Neural cell (in vitro differentiated cells): ENCODE measurements around the gene ANGPTL2. TPM values are rescaled to one million over a fixed set of nuclear protein-coding genes. Genes with fewer than 3 reads are reported as not detected.

Source experiments
- H2AFZ ChIP-seq: fragments of 200-600, 300-800 bp; sonication (generic), shearing (Covaris generic); 2 replicates; pipeline ENCODE4 v1.6.0; 2014; ENCODE audit warnings: low read depth, mild to moderate bottlenecking, antibody characterized with exemption, low read length, moderate library complexity
- H3F3A ChIP-seq: fragments of 200-600 bp; shearing (Covaris generic); 2 replicates; pipeline ENCODE4 v1.6.1; 2016; ENCODE audit warnings: mild to moderate bottlenecking, moderate library complexity, mixed read lengths, antibody characterized with exemption, low read length; ENCODE audit not compliant: insufficient read depth, poor library complexity, severe bottlenecking
- H3K27ac ChIP-seq: fragments of 200-600, 300-800 bp; sonication (generic), shearing (Covaris generic); 2 replicates; pipeline ENCODE4 v1.5.1; 2014; ENCODE audit warnings: mild to moderate bottlenecking, low read length, moderate library complexity
- H3K27me3 ChIP-seq: fragments of 300-800, 200-600 bp; sonication (generic), shearing (Covaris generic); 2 replicates; pipeline ENCODE4 v1.6.0; 2014; ENCODE audit warnings: mild to moderate bottlenecking, low read depth, low read length, moderate library complexity; ENCODE audit not compliant: insufficient read depth
- H3K36me3 ChIP-seq: fragments of 300-800, 200-600 bp; sonication (generic), shearing (Covaris generic); 2 replicates; pipeline ENCODE4 v1.5.1; 2014; ENCODE audit warnings: mild to moderate bottlenecking, antibody characterized with exemption, low read length, moderate library complexity; ENCODE audit not compliant: insufficient read depth
- H3K4me2 ChIP-seq: fragments of 300-800, 200-600 bp; sonication (generic), shearing (Covaris generic); 2 replicates; pipeline ENCODE4 v1.6.0; 2014; ENCODE audit warnings: mild to moderate bottlenecking, low read length
- H3K4me3 ChIP-seq: fragments of 300-800, 200-600 bp; sonication (generic), shearing (Covaris generic); 2 replicates; pipeline ENCODE4 v1.5.1; 2014; ENCODE audit warnings: mild to moderate bottlenecking, low read length, moderate library complexity
- H3K79me2 ChIP-seq: fragments of 200-600 bp; shearing (Covaris generic); replicated peaks from 2 replicates; pipeline ENCODE4 v1.6.0; 2014; ENCODE audit warnings: mild to moderate bottlenecking, low read length, moderate library complexity; ENCODE audit not compliant: insufficient read depth
- H3K9ac ChIP-seq: fragments of 300-800, 200-600 bp; sonication (generic), shearing (Covaris generic); 2 replicates; pipeline ENCODE4 v1.6.1; 2016; ENCODE audit warnings: mild to moderate bottlenecking, low read length, mixed read lengths
- H3K9me2 ChIP-seq: fragments of 200-600 bp; shearing (Covaris generic); 2 replicates; pipeline ENCODE4 v1.6.1; 2016; ENCODE audit warnings: mild to moderate bottlenecking, low read length, mixed read lengths; ENCODE audit not compliant: insufficient read depth
- H3K9me3 ChIP-seq: fragments of 200-600, 300-800 bp; sonication (generic), shearing (Covaris generic); 2 replicates; pipeline ENCODE4 v1.6.1; 2016; ENCODE audit warnings: mild to moderate bottlenecking, mixed run types, low read length, moderate library complexity, mixed read lengths
- H4K20me1 ChIP-seq: fragments of 200-600 bp; shearing (Covaris generic); 2 replicates; pipeline ENCODE4 v1.6.1; 2016; ENCODE audit warnings: mild to moderate bottlenecking, mixed run types; ENCODE audit not compliant: insufficient read depth
- EP300 ChIP-seq: fragments of 450-650 bp; conservative IDR thresholded peaks from 2 replicates; pipeline ENCODE4 v1.6.1; 2014; ENCODE audit warnings: antibody characterized with exemption, mild to moderate bottlenecking, moderate library complexity; ENCODE audit not compliant: poor library complexity, severe bottlenecking
- EZH2 ChIP-seq: fragments of 200-600, 300-800 bp; shearing (Covaris generic), sonication (generic); IDR thresholded peaks from 2 replicates; pipeline ENCODE4 v1.6.1; 2014; ENCODE audit warnings: antibody characterized with exemption, low read length, borderline replicate concordance, mild to moderate bottlenecking; ENCODE audit not compliant: insufficient read depth, poor library complexity, severe bottlenecking
- MXI1 ChIP-seq: fragments of 450-650 bp; conservative IDR thresholded peaks from 2 replicates; pipeline ENCODE4 v1.6.1; 2014; ENCODE audit warnings: antibody characterized with exemption, mild to moderate bottlenecking; ENCODE audit not compliant: poor library complexity, severe bottlenecking
- POLR2AphosphoS5 ChIP-seq: IDR thresholded peaks from 2 replicates; pipeline ENCODE4 v1.6.1; 2012
- RAD21 ChIP-seq: fragments of 450-650 bp; conservative IDR thresholded peaks from 2 replicates; pipeline ENCODE4 v1.6.1; 2014; ENCODE audit warnings: antibody characterized with exemption, mild to moderate bottlenecking, moderate library complexity
- SMC3 ChIP-seq: fragments of 450-650 bp; conservative IDR thresholded peaks from 2 replicates; pipeline ENCODE4 v1.6.1; 2014; ENCODE audit warnings: antibody characterized with exemption, mild to moderate bottlenecking, moderate library complexity; ENCODE audit not compliant: poor library complexity
- TAF1 ChIP-seq: IDR thresholded peaks from 2 replicates; pipeline ENCODE4 v1.6.1; 2012; ENCODE audit warnings: low read depth
- polyA plus RNA-seq: library from polyadenylated mRNA; depleted of rRNA; stranded (reverse); fragments of >200 nt; gene quantifications from 2 replicates; pipeline ENCODE4 v1.2.3, GENCODE V29; 2014
- TF ChIP-seq, protein P1 (sequence below): IDR thresholded peaks from 2 replicates; pipeline ENCODE4 v1.6.1; 2012; ENCODE audit warnings: borderline replicate concordance
- TF ChIP-seq, protein P2 (sequence below): fragments of 450-650 bp; IDR thresholded peaks from 2 replicates; pipeline ENCODE4 v1.5.1; 2014; ENCODE audit warnings: antibody characterized with exemption, mild to moderate bottlenecking, moderate library complexity; ENCODE audit not compliant: poor library complexity, severe bottlenecking

The ANGPTL2 gene
- polyA plus RNA-seq, 1 donor from 2014 or later, result not detected

DNA sequence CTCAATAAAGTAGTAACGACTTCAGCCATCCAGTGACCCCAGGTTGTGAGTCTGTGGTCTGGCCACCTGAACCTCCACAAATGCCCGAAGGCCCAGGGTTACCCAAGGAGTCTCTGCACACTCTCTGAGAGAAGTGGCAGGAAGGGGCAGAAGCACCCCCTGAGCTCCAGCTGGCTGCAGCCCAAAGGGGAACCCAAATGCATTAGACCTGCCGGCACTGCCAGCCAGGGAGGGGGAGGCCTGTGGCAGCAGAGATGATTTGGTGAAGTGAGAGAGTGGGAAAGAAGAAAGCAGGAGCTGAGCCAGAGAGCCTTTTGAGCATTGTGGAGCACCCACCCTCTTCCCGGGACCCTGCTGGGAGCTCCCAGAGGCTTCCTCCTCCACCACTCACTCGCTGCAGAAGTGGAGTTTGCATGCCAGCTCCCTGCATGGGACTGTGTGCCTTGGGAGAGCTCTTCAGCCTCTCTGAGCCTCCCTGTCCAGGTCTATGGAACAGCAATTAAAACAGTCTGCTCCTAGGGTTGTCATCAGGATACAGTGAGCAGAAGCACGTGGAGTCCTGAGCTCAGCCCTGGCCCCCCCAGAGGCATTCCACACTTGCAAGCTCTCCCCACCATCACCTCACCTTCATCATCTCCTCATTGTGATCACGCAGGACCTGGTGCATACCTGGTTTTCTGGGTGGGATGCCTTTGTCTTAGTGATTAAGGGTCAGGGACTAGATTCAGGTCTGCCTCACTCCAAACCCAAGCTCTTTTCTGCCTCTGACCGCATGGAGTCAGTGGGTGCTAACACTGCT lies 13.8 kb upstream of the ANGPTL2 start:
- H3K9ac ChIP-seq, result no peak overlapping the region
- H3K36me3 ChIP-seq, result no peaks in the 10 kb centered on the region
- H3K9me2 ChIP-seq, result no peaks in the 10 kb centered on the region
- no peaks in the 10 kb centered on the region for H3K27me3 ChIP-seq
- H3K27ac ChIP-seq, result no peak overlapping the region
- H2AFZ ChIP-seq, result no peak overlapping the region
- TF ChIP-seq EZH2 (no peak), SMC3 (no peak), RAD21 (no peak), TAF1 (no peak), MXI1 (no peak), POLR2AphosphoS5 (no peak), EP300 (no peak)
- TF ChIP-seq, protein P1, sequence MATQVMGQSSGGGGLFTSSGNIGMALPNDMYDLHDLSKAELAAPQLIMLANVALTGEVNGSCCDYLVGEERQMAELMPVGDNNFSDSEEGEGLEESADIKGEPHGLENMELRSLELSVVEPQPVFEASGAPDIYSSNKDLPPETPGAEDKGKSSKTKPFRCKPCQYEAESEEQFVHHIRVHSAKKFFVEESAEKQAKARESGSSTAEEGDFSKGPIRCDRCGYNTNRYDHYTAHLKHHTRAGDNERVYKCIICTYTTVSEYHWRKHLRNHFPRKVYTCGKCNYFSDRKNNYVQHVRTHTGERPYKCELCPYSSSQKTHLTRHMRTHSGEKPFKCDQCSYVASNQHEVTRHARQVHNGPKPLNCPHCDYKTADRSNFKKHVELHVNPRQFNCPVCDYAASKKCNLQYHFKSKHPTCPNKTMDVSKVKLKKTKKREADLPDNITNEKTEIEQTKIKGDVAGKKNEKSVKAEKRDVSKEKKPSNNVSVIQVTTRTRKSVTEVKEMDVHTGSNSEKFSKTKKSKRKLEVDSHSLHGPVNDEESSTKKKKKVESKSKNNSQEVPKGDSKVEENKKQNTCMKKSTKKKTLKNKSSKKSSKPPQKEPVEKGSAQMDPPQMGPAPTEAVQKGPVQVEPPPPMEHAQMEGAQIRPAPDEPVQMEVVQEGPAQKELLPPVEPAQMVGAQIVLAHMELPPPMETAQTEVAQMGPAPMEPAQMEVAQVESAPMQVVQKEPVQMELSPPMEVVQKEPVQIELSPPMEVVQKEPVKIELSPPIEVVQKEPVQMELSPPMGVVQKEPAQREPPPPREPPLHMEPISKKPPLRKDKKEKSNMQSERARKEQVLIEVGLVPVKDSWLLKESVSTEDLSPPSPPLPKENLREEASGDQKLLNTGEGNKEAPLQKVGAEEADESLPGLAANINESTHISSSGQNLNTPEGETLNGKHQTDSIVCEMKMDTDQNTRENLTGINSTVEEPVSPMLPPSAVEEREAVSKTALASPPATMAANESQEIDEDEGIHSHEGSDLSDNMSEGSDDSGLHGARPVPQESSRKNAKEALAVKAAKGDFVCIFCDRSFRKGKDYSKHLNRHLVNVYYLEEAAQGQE, result no peak
- TF ChIP-seq, protein P2, sequence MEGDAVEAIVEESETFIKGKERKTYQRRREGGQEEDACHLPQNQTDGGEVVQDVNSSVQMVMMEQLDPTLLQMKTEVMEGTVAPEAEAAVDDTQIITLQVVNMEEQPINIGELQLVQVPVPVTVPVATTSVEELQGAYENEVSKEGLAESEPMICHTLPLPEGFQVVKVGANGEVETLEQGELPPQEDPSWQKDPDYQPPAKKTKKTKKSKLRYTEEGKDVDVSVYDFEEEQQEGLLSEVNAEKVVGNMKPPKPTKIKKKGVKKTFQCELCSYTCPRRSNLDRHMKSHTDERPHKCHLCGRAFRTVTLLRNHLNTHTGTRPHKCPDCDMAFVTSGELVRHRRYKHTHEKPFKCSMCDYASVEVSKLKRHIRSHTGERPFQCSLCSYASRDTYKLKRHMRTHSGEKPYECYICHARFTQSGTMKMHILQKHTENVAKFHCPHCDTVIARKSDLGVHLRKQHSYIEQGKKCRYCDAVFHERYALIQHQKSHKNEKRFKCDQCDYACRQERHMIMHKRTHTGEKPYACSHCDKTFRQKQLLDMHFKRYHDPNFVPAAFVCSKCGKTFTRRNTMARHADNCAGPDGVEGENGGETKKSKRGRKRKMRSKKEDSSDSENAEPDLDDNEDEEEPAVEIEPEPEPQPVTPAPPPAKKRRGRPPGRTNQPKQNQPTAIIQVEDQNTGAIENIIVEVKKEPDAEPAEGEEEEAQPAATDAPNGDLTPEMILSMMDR, result no peak
- no peaks in the 10 kb centered on the region for H3F3A ChIP-seq
- H3K79me2 ChIP-seq, result no peaks in the 10 kb centered on the region
- no peak overlapping the region for H3K4me2 ChIP-seq
- H4K20me1 ChIP-seq, result no peaks in the 10 kb centered on the region
- no peaks in the 10 kb centered on the region for H3K9me3 ChIP-seq
- H3K4me3 ChIP-seq, result no peak overlapping the region

DNA sequence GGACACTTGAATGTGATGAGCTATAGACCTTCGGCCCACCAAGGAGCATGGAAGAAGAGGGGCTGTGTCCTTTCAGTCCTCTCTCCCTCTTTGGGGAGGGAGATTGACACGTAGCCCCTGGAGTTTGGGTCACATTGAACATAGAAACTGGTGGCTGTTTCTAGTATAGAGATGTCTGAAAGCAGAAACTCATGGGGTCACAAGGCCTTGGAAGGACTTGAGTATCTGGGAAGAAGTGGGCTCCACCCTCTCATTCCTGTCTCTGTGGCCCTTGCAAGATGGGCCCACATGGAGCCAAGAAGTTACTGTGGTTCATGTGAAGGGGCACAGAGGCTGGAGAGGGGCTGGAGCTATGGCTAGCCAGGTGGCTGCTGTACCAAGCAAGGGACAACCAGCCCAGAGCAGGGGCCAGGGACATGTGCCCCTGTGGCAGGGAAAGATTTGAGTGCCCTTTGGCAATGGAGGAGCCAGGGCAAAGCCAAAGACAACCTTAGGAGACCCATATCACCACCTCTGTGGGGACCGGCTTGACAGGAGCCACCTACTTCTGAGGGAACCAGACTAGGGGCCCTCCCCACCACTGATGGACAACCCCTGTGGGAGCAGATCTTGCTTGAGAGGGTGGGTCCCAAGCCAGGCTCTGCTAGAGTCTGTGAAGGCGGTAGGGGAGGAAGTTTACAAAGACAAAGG lies 12.8 kb upstream of the ANGPTL2 start:
- TF ChIP-seq EZH2 (no peak), POLR2AphosphoS5 (no peak), RAD21 (no peak), TAF1 (no peak), MXI1 (no peak)
- TF ChIP-seq, protein P1, result no peak
- TF ChIP-seq, protein P2, result no peak
- Histone ChIP-seq H3K27ac (no peak overlapping the region), H2AFZ (no peak overlapping the region)

More for the DNA sequence above, 12.8 kb upstream of the ANGPTL2 start:
- Histone ChIP-seq H3K4me3 (no peak overlapping the region), H4K20me1 (no peaks in the 10 kb centered on the region), H3K36me3 (no peaks in the 10 kb centered on the region), H3K79me2 (no peaks in the 10 kb centered on the region), H3K27me3 (no peaks in the 10 kb centered on the region), H3K9ac (no peak overlapping the region), H3F3A (no peaks in the 10 kb centered on the region), H3K4me2 (no peak overlapping the region), H3K9me2 (no peaks in the 10 kb centered on the region), H3K9me3 (no peaks in the 10 kb centered on the region)
